Measurements from ENCODE around the gene CHST13. TPM values are rescaled to one million over a fixed set of nuclear protein-coding genes. Genes with fewer than 3 reads are reported as not detected.
A peak's percentile ranks its signal among the peaks of the same experiment; 100 is the strongest.

Gene CHST13
- total RNA-seq, 1 donor from 2014 or later = 0.16 TPM

- no peak for DNase-seq (ENCODE audit: low spot score)
- intact Hi-C loops (cut with DNase I) = no loop called here
Observed at GRCh38 chr3:126548556-126549466, 24.9 kb downstream of the CHST13 start.

- peak; percentile 76 for DNase-seq (ENCODE audit: low spot score)
- intact Hi-C loops (cut with DNase I) = no loop called here
Observed at GRCh38 chr3:126549861-126550487, 26.0 kb downstream of the CHST13 start.

GRCh38 chr3:126550488-126551051, 26.6 kb downstream of the CHST13 start:
- peak; percentile 66 for DNase-seq (ENCODE audit: low spot score)

GRCh38 chr3:126551121-126551838, 27.3 kb downstream of the CHST13 start:
- intact Hi-C loops (cut with DNase I) = no loop called here
- DNase-seq (ENCODE audit: low spot score) = no peak

More at GRCh38 chr3:126550488-126551051, 26.6 kb downstream of the CHST13 start:
- intact Hi-C loops (cut with DNase I) = no loop called here

GRCh38 chr3:126551839-126552687, 28.1 kb downstream of the CHST13 start:
- intact Hi-C loops (cut with DNase I) = no loop called here
- no peak for DNase-seq (ENCODE audit: low spot score)

- intact Hi-C loops (cut with DNase I) = no loop called here
- DNase-seq (ENCODE audit: low spot score) = no peak
Observed at GRCh38 chr3:126552688-126553283, 28.8 kb downstream of the CHST13 start.

GRCh38 chr3:126553284-126554084, 29.5 kb downstream of the CHST13 start:
- intact Hi-C loops (cut with DNase I) = no loop called here
- DNase-seq (ENCODE audit: low spot score) = no peak

GRCh38 chr3:126554560-126555525, 30.9 kb downstream of the CHST13 start:
- no peak for DNase-seq (ENCODE audit: low spot score)

GRCh38 chr3:126555795-126556636, 32.1 kb downstream of the CHST13 start:
- no peak for DNase-seq (ENCODE audit: low spot score)
- intact Hi-C loops (cut with DNase I) = no loop called here

More at GRCh38 chr3:126554560-126555525, 30.9 kb downstream of the CHST13 start:
- intact Hi-C loops (cut with DNase I) = no loop called here

GRCh38 chr3:126556637-126557414, 32.9 kb downstream of the CHST13 start:
- DNase-seq (ENCODE audit: low spot score) = no peak
- intact Hi-C loops (cut with DNase I) = no loop called here

- DNase-seq (ENCODE audit: low spot score) = no peak
- intact Hi-C loops (cut with DNase I) = no loop called here
Observed at GRCh38 chr3:126557415-126557745, 33.4 kb downstream of the CHST13 start.

GRCh38 chr3:126557761-126558160, 33.8 kb downstream of the CHST13 start:
- intact Hi-C loops (cut with DNase I) = no loop called here
- DNase-seq (ENCODE audit: low spot score) = no peak

GRCh38 chr3:126558336-126559071, 34.5 kb downstream of the CHST13 start, which contains the start of gene C3orf22:
Gene C3orf22, minus strand, starts transcription at chr3:126558932. Its CDS starts 5,542 bp downstream, at chr3:126553390.
- DNase-seq (ENCODE audit: low spot score) = no peak
- intact Hi-C loops (cut with DNase I) = no loop called here

GRCh38 chr3:126562737-126563276, 38.9 kb downstream of the CHST13 start:
- intact Hi-C loops (cut with DNase I) = no loop called here
- no peak for DNase-seq (ENCODE audit: low spot score)

All from cardiac septum (tissue), 1 donor.